ENCODE results near the gene BBS2.
"Not testable (repeated sequence)": the region's sequence is repeated elsewhere in the genome, so short reads cannot be mapped to it uniquely, and the experiment has no call there.

Gene BBS2

GRCh38 chr16:56518425-56518824 is 1.4 kb downstream of the BBS2 start:
- no peak for DNase-seq

GRCh38 chr16:56517206-56517605 is 2.6 kb downstream of the BBS2 start:
- no peak for DNase-seq

GRCh38 chr16:56515665-56516064 is 4.2 kb downstream of the BBS2 start:
- no peak for DNase-seq

- no peak for DNase-seq
These were observed 5.0 kb downstream of the BBS2 start for GRCh38 chr16:56514845-56515244.

- no peak for DNase-seq
These were observed 5.9 kb downstream of the BBS2 start for GRCh38 chr16:56513972-56514371.

- DNase-seq, result no peak
These were observed 6.7 kb downstream of the BBS2 start for GRCh38 chr16:56513091-56513490.

- no peak for DNase-seq
These were observed 7.8 kb downstream of the BBS2 start for GRCh38 chr16:56512025-56512424.

GRCh38 chr16:56510544-56510943 is 9.3 kb downstream of the BBS2 start:
- DNase-seq, result no peak

GRCh38 chr16:56506941-56507340 is 12.9 kb downstream of the BBS2 start:
- no peak for DNase-seq

GRCh38 chr16:56505181-56505580 is 14.6 kb downstream of the BBS2 start:
- no peak for DNase-seq

GRCh38 chr16:56493815-56494214 is 26.0 kb downstream of the BBS2 start:
- no peak for DNase-seq

- no peak for DNase-seq
These were observed 26.7 kb downstream of the BBS2 start for GRCh38 chr16:56493126-56493525.

GRCh38 chr16:56491657-56492261 is 28.1 kb downstream of the BBS2 start:
- no peak for DNase-seq

GRCh38 chr16:56488868-56489267 is 31.0 kb downstream of the BBS2 start:
- not testable (repeated sequence) for DNase-seq

- DNase-seq, result no peak
These were observed 31.8 kb downstream of the BBS2 start for GRCh38 chr16:56488035-56488434.

- DNase-seq, result no peak
These were observed 36.4 kb downstream of the BBS2 start for GRCh38 chr16:56483394-56483793.

- DNase-seq, result no peak
These were observed 37.1 kb downstream of the BBS2 start for GRCh38 chr16:56482683-56483236.

- no peak for DNase-seq
These were observed 38.2 kb downstream of the BBS2 start for GRCh38 chr16:56481468-56482122.

- no peak for DNase-seq
These were observed 38.9 kb downstream of the BBS2 start for GRCh38 chr16:56480776-56481467.

GRCh38 chr16:56479469-56479868 is 40.4 kb downstream of the BBS2 start:
- no peak for DNase-seq

GRCh38 chr16:56478281-56479049 is 41.4 kb downstream of the BBS2 start:
- no peak for DNase-seq

GRCh38 chr16:56477096-56477878 is 42.5 kb downstream of the BBS2 start:
- no peak for DNase-seq

All from NCI-H2081 treated with DMSO at 0.1 percent for 48 hours (cell line).